Measurements from ENCODE around the gene CKAP2.
"Not testable (repeated sequence)": the region's sequence is repeated elsewhere in the genome, so short reads cannot be mapped to it uniquely, and the experiment has no call there.

DNA sequence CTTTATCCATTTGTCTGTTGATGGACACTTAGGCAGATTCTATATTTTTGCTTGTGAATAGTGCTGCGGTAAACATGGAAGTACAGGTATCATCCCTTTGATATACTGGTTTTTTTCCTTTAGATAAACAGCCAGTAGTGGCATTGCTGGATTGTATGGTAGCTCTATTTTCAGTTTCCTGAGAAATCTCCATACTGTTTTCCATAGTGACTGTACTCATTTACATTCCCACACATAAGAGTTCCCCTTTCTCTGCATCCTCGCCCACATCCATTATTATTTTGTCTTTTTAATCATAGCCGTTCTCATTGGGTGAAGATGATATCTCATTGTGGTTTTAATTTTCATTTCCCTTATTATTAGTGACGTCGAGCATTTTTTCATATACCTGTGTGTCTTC, 35.7 kb downstream of the CKAP2 start:
- TF ChIP-seq, protein P1, sequence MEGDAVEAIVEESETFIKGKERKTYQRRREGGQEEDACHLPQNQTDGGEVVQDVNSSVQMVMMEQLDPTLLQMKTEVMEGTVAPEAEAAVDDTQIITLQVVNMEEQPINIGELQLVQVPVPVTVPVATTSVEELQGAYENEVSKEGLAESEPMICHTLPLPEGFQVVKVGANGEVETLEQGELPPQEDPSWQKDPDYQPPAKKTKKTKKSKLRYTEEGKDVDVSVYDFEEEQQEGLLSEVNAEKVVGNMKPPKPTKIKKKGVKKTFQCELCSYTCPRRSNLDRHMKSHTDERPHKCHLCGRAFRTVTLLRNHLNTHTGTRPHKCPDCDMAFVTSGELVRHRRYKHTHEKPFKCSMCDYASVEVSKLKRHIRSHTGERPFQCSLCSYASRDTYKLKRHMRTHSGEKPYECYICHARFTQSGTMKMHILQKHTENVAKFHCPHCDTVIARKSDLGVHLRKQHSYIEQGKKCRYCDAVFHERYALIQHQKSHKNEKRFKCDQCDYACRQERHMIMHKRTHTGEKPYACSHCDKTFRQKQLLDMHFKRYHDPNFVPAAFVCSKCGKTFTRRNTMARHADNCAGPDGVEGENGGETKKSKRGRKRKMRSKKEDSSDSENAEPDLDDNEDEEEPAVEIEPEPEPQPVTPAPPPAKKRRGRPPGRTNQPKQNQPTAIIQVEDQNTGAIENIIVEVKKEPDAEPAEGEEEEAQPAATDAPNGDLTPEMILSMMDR (IDR thresholded peaks at IDR 0.05), result not testable (repeated sequence)
- TF ChIP-seq POLR2A (IDR thresholded peaks at IDR 0.05), result not testable (repeated sequence)
